A549 (cell line): ENCODE data around the gene RBMS3. TPM values are rescaled to one million over a fixed set of nuclear protein-coding genes. Genes with fewer than 3 reads are reported as not detected.

ENCODE experiments used
- ATAC-seq, 2 experiments: fragments of 200-7000 bp in 1 of 2; fragments of >200 bp in 1 of 2; cut with Nextera tagmentation in 1 of 2; cut with Tn5 transposase in 1 of 2; 3 replicates each; pipeline versions ENCODE4 v1.8.0 to v1.9.1; 2018 to 2020; ENCODE audit warnings: mild to moderate bottlenecking in 1 of 2, moderate library complexity in 1 of 2
- CTCF ChIA-PET: fragments of 300-600 bp; sonication (Branson Sonifier 250); formaldehyde crosslinking; extraction: SDS; loops from one replicate; lab custom pipeline; 2021; ENCODE audit warnings: antibody characterized with exemption, inconsistent platforms; lab: Yijun Ruan, JAX
- POLR2A ChIA-PET: fragments of 350-600 bp; formaldehyde crosslinking; extraction: SDS; loops from one replicate; lab custom pipeline; 2021; ENCODE audit warnings: antibody characterized with exemption, inconsistent platforms; lab: Yijun Ruan, JAX
- DNase-seq, 2 experiments: peaks; one replicate each; pipeline versions ENCODE4 v3.0.0 to v3.0.0-alpha.2; 2011 to 2016; ENCODE audit warnings: low read depth in 1 of 2, low spot score in 1 of 2
- FAIRE-seq: peaks from 2 replicates; lab custom pipeline; 2011; peaks lifted over from hg19 to GRCh38; lab: Jason Lieb, UNC
- H3K27ac ChIP-seq, 2 experiments: fragments of >200 bp; sonication (Bioruptor Twin); formaldehyde crosslinking; 3 replicates each; pipeline ENCODE4 v1.5.1; 2016 to 2017
- H3K4me1 ChIP-seq: fragments of >200 bp; sonication (Bioruptor Twin); formaldehyde crosslinking; 3 replicates; pipeline ENCODE4 v1.6.1; 2016
- H3K4me2 ChIP-seq: fragments of >200 bp; sonication (Bioruptor Twin); formaldehyde crosslinking; 3 replicates; pipeline ENCODE4 v1.6.1; 2016
- H3K4me3 ChIP-seq: fragments of >200 bp; sonication (Bioruptor Twin); formaldehyde crosslinking; 3 replicates; pipeline ENCODE4 v1.5.1; 2016
- H3K9me3 ChIP-seq: fragments of >200 bp; sonication (Bioruptor Twin); formaldehyde crosslinking; 3 replicates; pipeline ENCODE4 v1.6.1; 2016
- CBX8 ChIP-seq: fragments of 200-600 bp; sonication (generic); IDR thresholded peaks from 2 replicates; pipeline ENCODE4 v1.6.1; 2016
- CHD4 ChIP-seq: fragments of 200-600 bp; sonication (generic); IDR thresholded peaks from 2 replicates; pipeline ENCODE4 v1.6.1; 2016; ENCODE audit warnings: antibody characterized with exemption, mild to moderate bottlenecking, borderline replicate concordance
- EP300 ChIP-seq, 2 experiments: fragments of >200 bp; sonication (Bioruptor Twin); formaldehyde crosslinking; IDR thresholded peaks; 2 replicates in 1 of 2; 3 replicates in 1 of 2; pipeline ENCODE4 v1.6.1; 2016 to 2017
- ESRRA ChIP-seq: fragments of 150-350 bp; IDR thresholded peaks from 2 replicates; pipeline ENCODE4 v1.6.1; 2014; ENCODE audit warnings: mild to moderate bottlenecking, low read length, borderline replicate concordance
- FOXS1 ChIP-seq: fragments of 250-450 bp; sonication (Bioruptor Pico); IDR thresholded peaks from 2 replicates; pipeline ENCODE4 v1.5.0; 2020; ENCODE audit warnings: mild to moderate bottlenecking, moderate library complexity
- GATA3 ChIP-seq: IDR thresholded peaks from 2 replicates; pipeline ENCODE4 v1.6.1; 2012; ENCODE audit warnings: borderline replicate concordance
- HDAC2 ChIP-seq: fragments of 200-600 bp; sonication (generic); IDR thresholded peaks from 2 replicates; pipeline ENCODE4 v1.6.1; 2016
- KDM1A ChIP-seq: fragments of 200-600 bp; sonication (generic); IDR thresholded peaks from 2 replicates; pipeline ENCODE4 v1.6.1; 2016; ENCODE audit warnings: low read depth, mild to moderate bottlenecking
- KDM5A ChIP-seq: fragments of 200-600 bp; sonication (generic); IDR thresholded peaks from 2 replicates; pipeline ENCODE4 v1.6.1; 2016; ENCODE audit warnings: antibody characterized with exemption, mild to moderate bottlenecking
- POLR2A ChIP-seq: IDR thresholded peaks from 2 replicates; pipeline ENCODE4 v1.6.1; 2012; ENCODE audit warnings: mild to moderate bottlenecking, low read length
- RAD21 ChIP-seq, 2 experiments: fragments of >200 bp in 1 of 2; sonication (Bioruptor Twin) in 1 of 2; formaldehyde crosslinking in 1 of 2; IDR thresholded peaks in 1 of 2; conservative IDR thresholded peaks in 1 of 2; 2 replicates in 1 of 2; 3 replicates in 1 of 2; pipeline ENCODE4 v1.6.1; 2012 to 2018; ENCODE audit warnings: inconsistent platforms in 1 of 2
- RNF2 ChIP-seq: fragments of 200-600 bp; sonication (generic); IDR thresholded peaks from 2 replicates; pipeline ENCODE4 v1.6.1; 2016; ENCODE audit warnings: low read depth, mild to moderate bottlenecking, antibody characterized with exemption, moderate library complexity, borderline replicate concordance
- SMC3 ChIP-seq: fragments of >200 bp; sonication (Bioruptor Twin); formaldehyde crosslinking; IDR thresholded peaks from 3 replicates; pipeline ENCODE4 v1.6.1; 2018; ENCODE audit warnings: inconsistent platforms
- TFCP2L1 ChIP-seq: fragments of 250-450 bp; sonication (Bioruptor Pico); IDR thresholded peaks from 2 replicates; pipeline ENCODE4 v1.5.0; 2021; ENCODE audit warnings: mild to moderate bottlenecking
- TP53 ChIP-seq: fragments of 250-450 bp; sonication (Bioruptor Pico); IDR thresholded peaks from 2 replicates; pipeline ENCODE4 v1.5.0; 2021; ENCODE audit warnings: mild to moderate bottlenecking, moderate library complexity
- ZFP36 ChIP-seq: fragments of 450-650 bp; IDR thresholded peaks from 2 replicates; pipeline ENCODE4 v1.6.1; 2014; ENCODE audit warnings: borderline replicate concordance; ENCODE audit not compliant: partially characterized antibody
- ZNF302 ChIP-seq: fragments of 250-450 bp; sonication (Bioruptor Pico); IDR thresholded peaks from 2 replicates; pipeline ENCODE4 v1.9.0; 2021; ENCODE audit warnings: inconsistent platforms, mild to moderate bottlenecking, moderate library complexity
- WGBS: methylation state at CpG from one replicate; pipeline ENCODE4 v1.1.6; 2017; ENCODE audit errors: missing lambda C conversion rate; 5-methylcytosine and 5-hydroxymethylcytosine counted together
- polyA plus RNA-seq, 4 experiments: library from polyadenylated mRNA; depleted of rRNA in 3 of 4; stranded (reverse); fragments of >200 nt; fragmentation: RNase III in 1 of 4; extraction: RNeasy Plus Mini Kit Qiagen cat#74134 plus additional on column Dnase treatment in 1 of 4; gene quantifications; 2 replicates in 3 of 4; 3 replicates in 1 of 4; pipeline ENCODE4 v1.2.3, GENCODE V29; 2011 to 2017
- TF ChIP-seq, protein P1 (sequence below): fragments of >200 bp; sonication (Bioruptor Twin); formaldehyde crosslinking; IDR thresholded peaks from 2 replicates; pipeline ENCODE4 v1.6.1; 2016
- TF ChIP-seq, protein P2 (sequence below): fragments of 150-350 bp; IDR thresholded peaks from 2 replicates; pipeline ENCODE4 v1.6.1; 2014; ENCODE audit warnings: low read depth, mild to moderate bottlenecking, low read length
- TF ChIP-seq, protein P3 (sequence below): fragments of 200-600 bp; sonication (generic); IDR thresholded peaks from 2 replicates; pipeline ENCODE4 v1.6.1; 2016; ENCODE audit warnings: antibody characterized with exemption, mild to moderate bottlenecking, moderate library complexity
- TF ChIP-seq, protein P4 (sequence below): fragments of >200 bp; sonication (Bioruptor Twin); formaldehyde crosslinking; IDR thresholded peaks from 3 replicates; pipeline ENCODE4 v1.6.1; 2016
- TF ChIP-seq, protein P5 (sequence below): IDR thresholded peaks from 2 replicates; pipeline ENCODE4 v1.6.1; 2012
- TF ChIP-seq, protein P6 (sequence below): fragments of 250-450 bp; sonication (Bioruptor Pico); IDR thresholded peaks from 2 replicates; pipeline ENCODE4 v1.5.0; 2021; ENCODE audit warnings: mild to moderate bottlenecking, moderate library complexity, borderline replicate concordance

RBMS3 gene
- polyA plus RNA-seq, 2 of the 4 experiments (the other 2 are of a cell fraction): 0.92 to 4.1 TPM

DNA sequence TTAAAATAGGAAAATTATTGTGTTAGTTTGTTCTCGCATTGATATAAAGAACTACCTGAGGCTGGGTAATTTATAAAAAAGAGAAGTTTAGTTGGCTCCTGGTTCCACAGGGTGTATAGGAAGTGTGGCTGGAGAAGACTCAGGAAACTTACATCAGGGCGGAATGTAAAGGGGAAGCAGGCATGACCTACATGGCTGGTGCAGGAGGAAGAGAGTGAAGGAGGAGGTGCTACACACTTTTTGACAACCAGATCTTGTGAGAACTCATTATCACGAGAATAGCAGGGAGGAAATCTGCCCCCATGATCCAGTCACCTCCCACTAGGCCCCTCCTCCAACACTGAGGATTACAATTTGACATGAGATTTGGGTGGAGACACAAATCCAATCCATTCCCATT is 490.7 kb downstream of the RBMS3 start:
- Histone ChIP-seq H3K9me3 (no peaks in the 10 kb centered on the region), H3K4me1 (no peaks in the 10 kb centered on the region), H3K27ac (no peak overlapping the region), H3K4me3 (no peak overlapping the region), H3K4me2 (no peak overlapping the region)
- no peak for ATAC-seq
- ChIA-PET POLR2A (no interaction called here), CTCF (no interaction called here)
- WGBS: 83% methylated on average over 3 of the region's 3 CpGs
- TF ChIP-seq, protein P1, sequence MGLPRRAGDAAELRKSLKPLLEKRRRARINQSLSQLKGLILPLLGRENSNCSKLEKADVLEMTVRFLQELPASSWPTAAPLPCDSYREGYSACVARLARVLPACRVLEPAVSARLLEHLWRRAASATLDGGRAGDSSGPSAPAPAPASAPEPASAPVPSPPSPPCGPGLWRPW: no peak
- TF ChIP-seq, protein P2, sequence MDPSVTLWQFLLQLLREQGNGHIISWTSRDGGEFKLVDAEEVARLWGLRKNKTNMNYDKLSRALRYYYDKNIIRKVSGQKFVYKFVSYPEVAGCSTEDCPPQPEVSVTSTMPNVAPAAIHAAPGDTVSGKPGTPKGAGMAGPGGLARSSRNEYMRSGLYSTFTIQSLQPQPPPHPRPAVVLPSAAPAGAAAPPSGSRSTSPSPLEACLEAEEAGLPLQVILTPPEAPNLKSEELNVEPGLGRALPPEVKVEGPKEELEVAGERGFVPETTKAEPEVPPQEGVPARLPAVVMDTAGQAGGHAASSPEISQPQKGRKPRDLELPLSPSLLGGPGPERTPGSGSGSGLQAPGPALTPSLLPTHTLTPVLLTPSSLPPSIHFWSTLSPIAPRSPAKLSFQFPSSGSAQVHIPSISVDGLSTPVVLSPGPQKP: no peak
- TF ChIP-seq ESRRA (no peak), TFCP2L1 (CRISPR knock-in tag) (no peak), FOXS1 (CRISPR knock-in tag) (no peak), RAD21 (conservative IDR thresholded peaks at IDR 0.05 in 1 of 2, IDR thresholded peaks at IDR 0.05 in 1 of 2) (no peak), HDAC2 (no peak), POLR2A (no peak), CHD4 (no peak)
- TF ChIP-seq, protein P3, sequence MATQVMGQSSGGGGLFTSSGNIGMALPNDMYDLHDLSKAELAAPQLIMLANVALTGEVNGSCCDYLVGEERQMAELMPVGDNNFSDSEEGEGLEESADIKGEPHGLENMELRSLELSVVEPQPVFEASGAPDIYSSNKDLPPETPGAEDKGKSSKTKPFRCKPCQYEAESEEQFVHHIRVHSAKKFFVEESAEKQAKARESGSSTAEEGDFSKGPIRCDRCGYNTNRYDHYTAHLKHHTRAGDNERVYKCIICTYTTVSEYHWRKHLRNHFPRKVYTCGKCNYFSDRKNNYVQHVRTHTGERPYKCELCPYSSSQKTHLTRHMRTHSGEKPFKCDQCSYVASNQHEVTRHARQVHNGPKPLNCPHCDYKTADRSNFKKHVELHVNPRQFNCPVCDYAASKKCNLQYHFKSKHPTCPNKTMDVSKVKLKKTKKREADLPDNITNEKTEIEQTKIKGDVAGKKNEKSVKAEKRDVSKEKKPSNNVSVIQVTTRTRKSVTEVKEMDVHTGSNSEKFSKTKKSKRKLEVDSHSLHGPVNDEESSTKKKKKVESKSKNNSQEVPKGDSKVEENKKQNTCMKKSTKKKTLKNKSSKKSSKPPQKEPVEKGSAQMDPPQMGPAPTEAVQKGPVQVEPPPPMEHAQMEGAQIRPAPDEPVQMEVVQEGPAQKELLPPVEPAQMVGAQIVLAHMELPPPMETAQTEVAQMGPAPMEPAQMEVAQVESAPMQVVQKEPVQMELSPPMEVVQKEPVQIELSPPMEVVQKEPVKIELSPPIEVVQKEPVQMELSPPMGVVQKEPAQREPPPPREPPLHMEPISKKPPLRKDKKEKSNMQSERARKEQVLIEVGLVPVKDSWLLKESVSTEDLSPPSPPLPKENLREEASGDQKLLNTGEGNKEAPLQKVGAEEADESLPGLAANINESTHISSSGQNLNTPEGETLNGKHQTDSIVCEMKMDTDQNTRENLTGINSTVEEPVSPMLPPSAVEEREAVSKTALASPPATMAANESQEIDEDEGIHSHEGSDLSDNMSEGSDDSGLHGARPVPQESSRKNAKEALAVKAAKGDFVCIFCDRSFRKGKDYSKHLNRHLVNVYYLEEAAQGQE: no peak
- no peak for FAIRE-seq
- no peak for DNase-seq

DNA sequence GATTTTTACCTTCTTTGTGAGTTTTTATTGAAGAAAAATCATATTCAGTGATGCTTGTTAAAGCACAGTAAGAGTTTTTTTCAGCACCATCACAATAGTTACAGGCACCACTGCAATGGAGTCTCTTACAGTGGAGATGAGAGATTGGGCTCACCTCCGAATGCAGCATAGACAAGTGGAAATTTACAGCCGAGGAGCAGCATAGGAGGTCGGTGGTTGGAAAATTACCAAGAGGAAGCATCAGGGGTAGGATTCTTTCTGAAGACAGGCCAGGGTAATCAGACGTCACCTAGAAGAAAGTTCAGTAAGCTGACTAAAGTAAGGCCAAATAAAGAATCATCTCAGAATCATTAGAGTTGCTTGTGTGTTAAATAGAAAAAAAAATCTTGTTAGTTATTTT is 491.6 kb downstream of the RBMS3 start:
- H3K4me2 ChIP-seq: no peak overlapping the region
- CTCF ChIA-PET: interaction anchor here (1.0 kb wide), 1 partner anchor 1105 kb away, joined by 3 read pairs; no protein-coding TSS in a partner anchor
- TF ChIP-seq CHD4 (no peak), CBX8 (no peak), GATA3 (no peak), KDM1A (no peak), ZFP36 (no peak), KDM5A (no peak), ZNF302 (no peak)
- TF ChIP-seq, all 56 proteins: peak for 0
- 61% methylated on average over 4 of the region's 4 CpGs for WGBS
- H3K27ac ChIP-seq: no peak overlapping the region
- FAIRE-seq (no peak), ATAC-seq (no peak), DNase-seq (no peak)
- H3K9me3 ChIP-seq: no peaks in the 10 kb centered on the region
- POLR2A ChIA-PET: no interaction called here
- no peak overlapping the region for H3K4me3 ChIP-seq
- H3K4me1 ChIP-seq: no peaks in the 10 kb centered on the region

DNA sequence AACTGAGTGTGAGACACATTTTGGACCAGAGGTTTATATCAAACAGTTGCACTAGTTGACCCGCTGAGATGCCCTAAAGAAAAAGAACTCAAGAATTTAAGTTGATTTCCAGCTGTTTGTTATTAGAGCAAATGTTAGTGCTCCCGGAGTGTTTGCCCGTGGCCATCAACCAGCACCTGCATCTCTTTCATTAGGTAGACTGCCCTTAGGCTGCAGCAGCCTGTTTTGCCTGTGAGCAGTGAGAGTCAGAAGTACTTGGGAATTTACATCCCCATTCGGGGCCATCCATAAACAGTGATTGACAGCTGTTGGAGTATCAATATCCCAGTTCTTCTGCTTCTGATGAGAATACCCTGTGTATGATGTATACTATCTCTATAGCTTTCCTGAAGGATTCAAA is 492.6 kb downstream of the RBMS3 start:
- H3K4me1 ChIP-seq: no peaks in the 10 kb centered on the region
- H3K4me2 ChIP-seq: no peak overlapping the region
- ATAC-seq: no peak
- ChIA-PET CTCF (interaction anchor here (1.0 kb wide), 1 partner anchor 1106 kb away, joined by 3 read pairs; no protein-coding TSS in a partner anchor), POLR2A (no interaction called here)
- FAIRE-seq: no peak
- H3K9me3 ChIP-seq: no peaks in the 10 kb centered on the region
- 79% methylated on average over 4 of the region's 4 CpGs for WGBS
- no peak overlapping the region for H3K4me3 ChIP-seq
- no peak overlapping the region for H3K27ac ChIP-seq
- TF ChIP-seq TP53 (CRISPR knock-in tag) (no peak), ZNF302 (no peak), CHD4 (no peak), CBX8 (no peak), SMC3 (no peak), KDM5A (no peak), RNF2 (no peak), EP300 (IDR thresholded peaks at IDR 0.05) (no peak), RAD21 (conservative IDR thresholded peaks at IDR 0.05 in 1 of 2, IDR thresholded peaks at IDR 0.05 in 1 of 2) (no peak), HDAC2 (no peak)
- TF ChIP-seq, protein P4, sequence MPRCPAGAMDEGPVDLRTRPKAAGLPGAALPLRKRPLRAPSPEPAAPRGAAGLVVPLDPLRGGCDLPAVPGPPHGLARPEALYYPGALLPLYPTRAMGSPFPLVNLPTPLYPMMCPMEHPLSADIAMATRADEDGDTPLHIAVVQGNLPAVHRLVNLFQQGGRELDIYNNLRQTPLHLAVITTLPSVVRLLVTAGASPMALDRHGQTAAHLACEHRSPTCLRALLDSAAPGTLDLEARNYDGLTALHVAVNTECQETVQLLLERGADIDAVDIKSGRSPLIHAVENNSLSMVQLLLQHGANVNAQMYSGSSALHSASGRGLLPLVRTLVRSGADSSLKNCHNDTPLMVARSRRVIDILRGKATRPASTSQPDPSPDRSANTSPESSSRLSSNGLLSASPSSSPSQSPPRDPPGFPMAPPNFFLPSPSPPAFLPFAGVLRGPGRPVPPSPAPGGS: no peak
- TF ChIP-seq, protein P5, sequence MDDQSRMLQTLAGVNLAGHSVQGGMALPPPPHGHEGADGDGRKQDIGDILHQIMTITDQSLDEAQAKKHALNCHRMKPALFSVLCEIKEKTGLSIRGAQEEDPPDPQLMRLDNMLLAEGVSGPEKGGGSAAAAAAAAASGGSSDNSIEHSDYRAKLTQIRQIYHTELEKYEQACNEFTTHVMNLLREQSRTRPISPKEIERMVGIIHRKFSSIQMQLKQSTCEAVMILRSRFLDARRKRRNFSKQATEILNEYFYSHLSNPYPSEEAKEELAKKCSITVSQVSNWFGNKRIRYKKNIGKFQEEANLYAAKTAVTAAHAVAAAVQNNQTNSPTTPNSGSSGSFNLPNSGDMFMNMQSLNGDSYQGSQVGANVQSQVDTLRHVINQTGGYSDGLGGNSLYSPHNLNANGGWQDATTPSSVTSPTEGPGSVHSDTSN: no peak
- TF ChIP-seq, protein P1: no peak
- TF ChIP-seq, protein P6, sequence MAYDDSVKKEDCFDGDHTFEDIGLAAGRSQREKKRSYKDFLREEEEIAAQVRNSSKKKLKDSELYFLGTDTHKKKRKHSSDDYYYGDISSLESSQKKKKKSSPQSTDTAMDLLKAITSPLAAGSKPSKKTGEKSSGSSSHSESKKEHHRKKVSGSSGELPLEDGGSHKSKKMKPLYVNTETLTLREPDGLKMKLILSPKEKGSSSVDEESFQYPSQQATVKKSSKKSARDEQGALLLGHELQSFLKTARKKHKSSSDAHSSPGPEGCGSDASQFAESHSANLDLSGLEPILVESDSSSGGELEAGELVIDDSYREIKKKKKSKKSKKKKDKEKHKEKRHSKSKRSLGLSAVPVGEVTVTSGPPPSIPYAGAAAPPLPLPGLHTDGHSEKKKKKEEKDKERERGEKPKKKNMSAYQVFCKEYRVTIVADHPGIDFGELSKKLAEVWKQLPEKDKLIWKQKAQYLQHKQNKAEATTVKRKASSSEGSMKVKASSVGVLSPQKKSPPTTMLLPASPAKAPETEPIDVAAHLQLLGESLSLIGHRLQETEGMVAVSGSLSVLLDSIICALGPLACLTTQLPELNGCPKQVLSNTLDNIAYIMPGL (CRISPR knock-in tag): no peak
- TF ChIP-seq, all 56 proteins: peak for 0
- DNase-seq: no peak
